DMS53 (cell line): ENCODE measurements around the gene E2F8.
"Not testable (repeated sequence)": the region's sequence is repeated elsewhere in the genome, so short reads cannot be mapped to it uniquely, and the experiment has no call there.

Experiments used
- DNase-seq: peaks from one replicate; lab custom pipeline; 2025; lab: John Stamatoyannopoulos, UW

The E2F8 gene

GRCh38 chr11:19240420-19241259 is at the start of gene E2F8:
Gene E2F8 (minus strand): TSS chr11:19240945. CDS start chr11:19240121, 824 bp downstream.
- DNase-seq = peak; percentile 98

- DNase-seq = no peak
Measured at GRCh38 chr11:19290356-19290755, 49.6 kb upstream of the E2F8 start.

- no peak for DNase-seq
Measured at GRCh38 chr11:19288256-19288655, 47.5 kb upstream of the E2F8 start.

- DNase-seq = no peak
Measured at GRCh38 chr11:19286411-19286810, 45.7 kb upstream of the E2F8 start.

- DNase-seq = no peak
Measured at GRCh38 chr11:19284881-19285280, 44.1 kb upstream of the E2F8 start.

- no peak for DNase-seq
Measured at GRCh38 chr11:19283991-19284390, 43.2 kb upstream of the E2F8 start.

GRCh38 chr11:19281555-19281954 is 40.8 kb upstream of the E2F8 start:
- DNase-seq = no peak

GRCh38 chr11:19281041-19281440 is 40.3 kb upstream of the E2F8 start:
- DNase-seq = no peak

GRCh38 chr11:19279451-19279850 is 38.7 kb upstream of the E2F8 start:
- DNase-seq = no peak

GRCh38 chr11:19276859-19277808 is 36.4 kb upstream of the E2F8 start:
- DNase-seq = peak; percentile 73

- DNase-seq = no peak
Measured at GRCh38 chr11:19275496-19275895, 34.8 kb upstream of the E2F8 start.

GRCh38 chr11:19273219-19273618 is 32.5 kb upstream of the E2F8 start:
- not testable (repeated sequence) for DNase-seq

- DNase-seq = no peak
Measured at GRCh38 chr11:19268909-19269308, 28.2 kb upstream of the E2F8 start.

- DNase-seq = no peak
Measured at GRCh38 chr11:19267567-19267966, 26.8 kb upstream of the E2F8 start.

GRCh38 chr11:19263333-19263732 is 22.6 kb upstream of the E2F8 start:
- no peak for DNase-seq

- peak; percentile 78 for DNase-seq
Measured at GRCh38 chr11:19259487-19260345, 19.0 kb upstream of the E2F8 start.

GRCh38 chr11:19258641-19259230 is 18.0 kb upstream of the E2F8 start:
- DNase-seq = peak; percentile 86

GRCh38 chr11:19254441-19254840 is 13.7 kb upstream of the E2F8 start:
- not testable (repeated sequence) for DNase-seq

GRCh38 chr11:19253817-19254216 is 13.1 kb upstream of the E2F8 start:
- DNase-seq = peak; percentile 38

- peak; percentile 94 for DNase-seq
Measured at GRCh38 chr11:19253153-19253745, 12.5 kb upstream of the E2F8 start.
